HFF-Myc (cell line): ENCODE results near the gene CCDC110.
A peak's percentile ranks its signal among the peaks of the same experiment; 100 is the strongest.
"Not testable (repeated sequence)": the region's sequence is repeated elsewhere in the genome, so short reads cannot be mapped to it uniquely, and the experiment has no call there.

Source experiments
- DNase-seq: peaks from one replicate; pipeline ENCODE4 v3.0.0-alpha.2; 2011; ENCODE audit warnings: low read depth; ENCODE audit errors: extremely low read depth
- H3K4me3 ChIP-seq: replicated peaks from 2 replicates; pipeline ENCODE4 v1.5.1; 2011; ENCODE audit warnings: low read depth, mild to moderate bottlenecking, control low read depth, low read length
- CTCF ChIP-seq: IDR thresholded peaks from 2 replicates; pipeline ENCODE4 v1.5.1; 2012; ENCODE audit warnings: mild to moderate bottlenecking, low read depth, low read length, control low read depth; ENCODE audit errors: missing control alignments

CCDC110 gene

GRCh38 chr4:185513489-185514181 lies 42.1 kb upstream of the CCDC110 start:
- no peak for DNase-seq
- no peak overlapping the region for H3K4me3 ChIP-seq
- TF ChIP-seq CTCF: no peak

GRCh38 chr4:185512516-185512915 lies 41.0 kb upstream of the CCDC110 start:
- no peak for DNase-seq
- H3K4me3 ChIP-seq: no peak overlapping the region
- no peak for TF ChIP-seq CTCF

GRCh38 chr4:185511243-185511642 lies 39.7 kb upstream of the CCDC110 start:
- not testable (repeated sequence) for H3K4me3 ChIP-seq, DNase-seq

- no peak for TF ChIP-seq CTCF
- H3K4me3 ChIP-seq: no peak overlapping the region
- no peak for DNase-seq
Measured at GRCh38 chr4:185510806-185511205, 39.3 kb upstream of the CCDC110 start.

- DNase-seq: no peak
- no peak overlapping the region for H3K4me3 ChIP-seq
- no peak for TF ChIP-seq CTCF
Measured at GRCh38 chr4:185508181-185508580, 36.6 kb upstream of the CCDC110 start.

GRCh38 chr4:185506422-185506821 lies 34.9 kb upstream of the CCDC110 start:
- no peak overlapping the region for H3K4me3 ChIP-seq
- no peak for TF ChIP-seq CTCF
- no peak for DNase-seq

GRCh38 chr4:185504098-185505047 lies 32.8 kb upstream of the CCDC110 start:
- DNase-seq: no peak
- TF ChIP-seq CTCF: no peak
- 0 out of 2 replicates have a peak overlapping the region, but pooled peaks have one; percentile 6 for H3K4me3 ChIP-seq
